ENCODE measurements around the gene RFTN1.

RFTN1 gene

GRCh38 chr3:16428612-16429011 lies 84.9 kb downstream of the RFTN1 start:
- no peaks in the 10 kb centered on the region for H3K9me3 Mint-ChIP-seq
- H3K27me3 Mint-ChIP-seq (ENCODE audit: low read depth) = no peaks in the 10 kb centered on the region
- no peak for DNase-seq (ENCODE audit: low spot score)
- H3K36me3 Mint-ChIP-seq (ENCODE audit: low read depth) = peaks cover 45% of the 10 kb centered on the region
- H3K4me1 Mint-ChIP-seq (ENCODE audit: low read depth) = peaks cover 6% of the 10 kb centered on the region
- no peak overlapping the region for H3K4me3 Mint-ChIP-seq
- no peak overlapping the region for H3K27ac Mint-ChIP-seq

- Mint-ChIP-seq H3K27ac (no peak overlapping the region), H3K9me3 (no peaks in the 10 kb centered on the region), H3K27me3 (ENCODE audit: low read depth) (no peaks in the 10 kb centered on the region), H3K4me3 (no peak overlapping the region), H3K4me1 (ENCODE audit: low read depth) (peaks cover 6% of the 10 kb centered on the region), H3K36me3 (ENCODE audit: low read depth) (peaks cover 37% of the 10 kb centered on the region)
- DNase-seq (ENCODE audit: low spot score) = no peak
These were observed 86.2 kb downstream of the RFTN1 start for GRCh38 chr3:16427103-16427965.

GRCh38 chr3:16426665-16427064 lies 86.8 kb downstream of the RFTN1 start:
- no peak for DNase-seq (ENCODE audit: low spot score)
- Mint-ChIP-seq H3K36me3 (ENCODE audit: low read depth) (peaks cover 30% of the 10 kb centered on the region), H3K9me3 (no peaks in the 10 kb centered on the region), H3K4me1 (ENCODE audit: low read depth) (peaks cover 6% of the 10 kb centered on the region), H3K4me3 (no peak overlapping the region), H3K27me3 (ENCODE audit: low read depth) (no peaks in the 10 kb centered on the region), H3K27ac (no peak overlapping the region)

- no peak overlapping the region for H3K4me3 Mint-ChIP-seq
- peaks cover 4% of the 10 kb centered on the region for H3K4me1 Mint-ChIP-seq (ENCODE audit: low read depth)
- no peak for DNase-seq (ENCODE audit: low spot score)
- no peaks in the 10 kb centered on the region for H3K9me3 Mint-ChIP-seq
- no peak overlapping the region for H3K27ac Mint-ChIP-seq
- no peaks in the 10 kb centered on the region for H3K27me3 Mint-ChIP-seq (ENCODE audit: low read depth)
- peaks cover 24% of the 10 kb centered on the region for H3K36me3 Mint-ChIP-seq (ENCODE audit: low read depth)
These were observed 87.5 kb downstream of the RFTN1 start for GRCh38 chr3:16426029-16426400.

GRCh38 chr3:16425398-16426028 lies 88.0 kb downstream of the RFTN1 start:
- Mint-ChIP-seq H3K4me3 (no peak overlapping the region), H3K9me3 (no peaks in the 10 kb centered on the region), H3K27ac (no peak overlapping the region), H3K27me3 (ENCODE audit: low read depth) (no peaks in the 10 kb centered on the region), H3K36me3 (ENCODE audit: low read depth) (peaks cover 21% of the 10 kb centered on the region), H3K4me1 (ENCODE audit: low read depth) (peaks cover 4% of the 10 kb centered on the region)
- DNase-seq (ENCODE audit: low spot score) = no peak

GRCh38 chr3:16423947-16424673 lies 89.4 kb downstream of the RFTN1 start:
- H3K4me3 Mint-ChIP-seq = no peak overlapping the region
- DNase-seq (ENCODE audit: low spot score) = no peak
- H3K27me3 Mint-ChIP-seq (ENCODE audit: low read depth) = no peaks in the 10 kb centered on the region
- H3K27ac Mint-ChIP-seq = no peak overlapping the region
- H3K36me3 Mint-ChIP-seq (ENCODE audit: low read depth) = peaks cover 18% of the 10 kb centered on the region
- no peaks in the 10 kb centered on the region for H3K9me3 Mint-ChIP-seq
- H3K4me1 Mint-ChIP-seq (ENCODE audit: low read depth) = peaks cover 2% of the 10 kb centered on the region

- no peak for DNase-seq (ENCODE audit: low spot score)
- no peak overlapping the region for H3K27ac Mint-ChIP-seq
- H3K36me3 Mint-ChIP-seq (ENCODE audit: low read depth) = peaks cover 11% of the 10 kb centered on the region
- no peaks in the 10 kb centered on the region for H3K27me3 Mint-ChIP-seq (ENCODE audit: low read depth)
- no peaks in the 10 kb centered on the region for H3K9me3 Mint-ChIP-seq
- peaks cover 2% of the 10 kb centered on the region for H3K4me1 Mint-ChIP-seq (ENCODE audit: low read depth)
- H3K4me3 Mint-ChIP-seq = no peak overlapping the region
These were observed 90.2 kb downstream of the RFTN1 start for GRCh38 chr3:16423298-16423697.

GRCh38 chr3:16419640-16420241 lies 93.8 kb downstream of the RFTN1 start:
- no peak for DNase-seq (ENCODE audit: low spot score)
- Mint-ChIP-seq H3K27ac (no peak overlapping the region), H3K4me3 (no peak overlapping the region), H3K4me1 (ENCODE audit: low read depth) (peaks cover 5% of the 10 kb centered on the region), H3K27me3 (ENCODE audit: low read depth) (no peaks in the 10 kb centered on the region), H3K9me3 (no peaks in the 10 kb centered on the region), H3K36me3 (ENCODE audit: low read depth) (peaks cover 6% of the 10 kb centered on the region)

GRCh38 chr3:16417945-16418739 lies 95.4 kb downstream of the RFTN1 start:
- peaks cover 11% of the 10 kb centered on the region for H3K36me3 Mint-ChIP-seq (ENCODE audit: low read depth)
- no peak for DNase-seq (ENCODE audit: low spot score)
- H3K27ac Mint-ChIP-seq = no peak overlapping the region
- H3K27me3 Mint-ChIP-seq (ENCODE audit: low read depth) = no peaks in the 10 kb centered on the region
- H3K4me1 Mint-ChIP-seq (ENCODE audit: low read depth) = peaks cover 11% of the 10 kb centered on the region
- H3K4me3 Mint-ChIP-seq = no peak overlapping the region
- no peaks in the 10 kb centered on the region for H3K9me3 Mint-ChIP-seq

GRCh38 chr3:16415911-16416476 lies 97.5 kb downstream of the RFTN1 start:
- Mint-ChIP-seq H3K27me3 (ENCODE audit: low read depth) (no peaks in the 10 kb centered on the region), H3K27ac (no peak overlapping the region), H3K4me1 (ENCODE audit: low read depth) (peaks cover 12% of the 10 kb centered on the region), H3K9me3 (no peaks in the 10 kb centered on the region), H3K4me3 (no peak overlapping the region), H3K36me3 (ENCODE audit: low read depth) (peaks cover 15% of the 10 kb centered on the region)
- DNase-seq (ENCODE audit: low spot score) = no peak

GRCh38 chr3:16413321-16413720 lies 100.2 kb downstream of the RFTN1 start:
- H3K27me3 Mint-ChIP-seq (ENCODE audit: low read depth) = no peaks in the 10 kb centered on the region
- H3K27ac Mint-ChIP-seq = no peak overlapping the region
- no peak overlapping the region for H3K4me3 Mint-ChIP-seq
- peaks cover 16% of the 10 kb centered on the region for H3K36me3 Mint-ChIP-seq (ENCODE audit: low read depth)
- H3K4me1 Mint-ChIP-seq (ENCODE audit: low read depth) = peaks cover 14% of the 10 kb centered on the region
- no peaks in the 10 kb centered on the region for H3K9me3 Mint-ChIP-seq
- no peak for DNase-seq (ENCODE audit: low spot score)

GRCh38 chr3:16412192-16412800 lies 101.2 kb downstream of the RFTN1 start:
- H3K27me3 Mint-ChIP-seq (ENCODE audit: low read depth) = no peaks in the 10 kb centered on the region
- no peaks in the 10 kb centered on the region for H3K9me3 Mint-ChIP-seq
- no peak overlapping the region for H3K4me3 Mint-ChIP-seq
- H3K27ac Mint-ChIP-seq = no peak overlapping the region
- peaks cover 21% of the 10 kb centered on the region for H3K36me3 Mint-ChIP-seq (ENCODE audit: low read depth)
- peaks cover 14% of the 10 kb centered on the region for H3K4me1 Mint-ChIP-seq (ENCODE audit: low read depth)
- DNase-seq (ENCODE audit: low spot score) = no peak

- no peak overlapping the region for H3K27ac Mint-ChIP-seq
- peaks cover 20% of the 10 kb centered on the region for H3K36me3 Mint-ChIP-seq (ENCODE audit: low read depth)
- H3K4me1 Mint-ChIP-seq (ENCODE audit: low read depth) = peaks cover 14% of the 10 kb centered on the region
- no peaks in the 10 kb centered on the region for H3K27me3 Mint-ChIP-seq (ENCODE audit: low read depth)
- DNase-seq (ENCODE audit: low spot score) = no peak
- no peaks in the 10 kb centered on the region for H3K9me3 Mint-ChIP-seq
- no peak overlapping the region for H3K4me3 Mint-ChIP-seq
These were observed 102.1 kb downstream of the RFTN1 start for GRCh38 chr3:16411441-16411840.

Data from T-helper 2 cell treated with Interferon-gamma antibody and Interleukin-4, amounts not matched to agents 5 μg/mL and 100 μg/mL, for 36 hours (primary cell).